ENCODE data around the gene COPB2. TPM values are rescaled to one million over a fixed set of nuclear protein-coding genes. Genes with fewer than 3 reads are reported as not detected.

The COPB2 gene
- total RNA-seq, 4 donors from 2014 or later: 80.0 to 110 (median 87.4) TPM

DNA sequence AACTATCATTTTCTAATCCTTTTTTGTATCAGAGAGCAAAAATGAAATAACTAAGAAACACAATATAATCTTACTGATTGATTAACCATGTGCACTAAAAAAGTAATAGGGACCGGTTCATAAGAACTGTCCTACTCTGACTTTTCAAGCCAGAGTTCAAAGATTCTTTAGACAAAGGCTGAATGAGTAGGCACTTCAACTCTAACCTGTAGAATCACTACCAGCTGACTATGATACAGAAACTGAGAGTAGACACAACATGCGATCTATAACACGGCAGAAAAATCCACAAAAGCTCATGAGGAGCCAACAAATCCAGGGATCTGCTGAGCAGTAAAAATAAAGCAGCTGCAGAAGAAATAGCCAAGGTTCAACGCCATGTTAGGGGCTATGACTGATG is 8.9 kb downstream of the COPB2 start:
- Histone ChIP-seq H3K27ac (no peak overlapping the region), H3K4me3 (no peak overlapping the region), H3K9me3 (no peaks in the 10 kb centered on the region), H3K4me1 (peaks cover 0 to 44% (median 4%) of the 10 kb centered on the region in 3 donors), H3K27me3 (no peaks in the 10 kb centered on the region), H3K36me3 (peaks cover 3 to 69% of the 10 kb centered on the region in 2 donors)
- TF ChIP-seq EP300 (IDR thresholded peaks at IDR 0.05) (no peak), POLR2A (IDR thresholded peaks at IDR 0.05) (no peak), POLR2AphosphoS5 (IDR thresholded peaks at IDR 0.05) (no peak)
- TF ChIP-seq, protein P1, sequence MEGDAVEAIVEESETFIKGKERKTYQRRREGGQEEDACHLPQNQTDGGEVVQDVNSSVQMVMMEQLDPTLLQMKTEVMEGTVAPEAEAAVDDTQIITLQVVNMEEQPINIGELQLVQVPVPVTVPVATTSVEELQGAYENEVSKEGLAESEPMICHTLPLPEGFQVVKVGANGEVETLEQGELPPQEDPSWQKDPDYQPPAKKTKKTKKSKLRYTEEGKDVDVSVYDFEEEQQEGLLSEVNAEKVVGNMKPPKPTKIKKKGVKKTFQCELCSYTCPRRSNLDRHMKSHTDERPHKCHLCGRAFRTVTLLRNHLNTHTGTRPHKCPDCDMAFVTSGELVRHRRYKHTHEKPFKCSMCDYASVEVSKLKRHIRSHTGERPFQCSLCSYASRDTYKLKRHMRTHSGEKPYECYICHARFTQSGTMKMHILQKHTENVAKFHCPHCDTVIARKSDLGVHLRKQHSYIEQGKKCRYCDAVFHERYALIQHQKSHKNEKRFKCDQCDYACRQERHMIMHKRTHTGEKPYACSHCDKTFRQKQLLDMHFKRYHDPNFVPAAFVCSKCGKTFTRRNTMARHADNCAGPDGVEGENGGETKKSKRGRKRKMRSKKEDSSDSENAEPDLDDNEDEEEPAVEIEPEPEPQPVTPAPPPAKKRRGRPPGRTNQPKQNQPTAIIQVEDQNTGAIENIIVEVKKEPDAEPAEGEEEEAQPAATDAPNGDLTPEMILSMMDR (IDR thresholded peaks at IDR 0.05): no peak
- no peak for ATAC-seq
- 87 to 97% methylated on average over 3 to 4 of the region's 4 CpGs for WGBS, 2 donors (ENCODE audit: low coverage in 1 of 2)

DNA sequence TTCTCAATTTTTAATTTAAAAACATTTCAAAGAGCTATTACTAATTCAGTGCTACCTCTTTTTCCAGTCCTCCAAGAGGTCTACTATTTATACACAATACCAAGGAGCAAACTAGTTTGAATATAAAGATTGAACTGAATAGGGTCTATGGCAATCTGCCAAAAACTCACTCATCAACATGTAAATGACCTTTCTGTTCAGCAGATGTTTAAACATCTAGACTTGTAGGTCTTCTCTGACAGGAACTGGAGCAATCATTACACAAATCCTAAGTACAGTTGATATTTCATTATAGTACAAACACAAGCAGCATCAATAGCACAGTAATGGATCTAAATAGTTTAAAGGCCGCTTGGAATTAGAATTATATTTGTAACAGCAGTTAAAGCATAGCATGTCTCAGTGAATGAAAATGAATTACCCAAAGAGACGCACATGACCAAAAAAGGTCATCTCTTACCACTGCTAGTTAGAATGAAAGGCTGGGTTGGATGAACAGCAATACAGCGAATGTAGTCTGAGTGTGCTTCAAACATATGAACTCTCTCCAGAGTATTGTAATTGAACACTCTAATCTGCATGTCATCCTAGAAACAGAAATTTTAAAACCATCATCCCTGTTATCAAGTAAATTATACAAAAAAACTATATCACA is 10.7 kb downstream of the COPB2 start:
- Histone ChIP-seq H3K4me3 (no peak overlapping the region), H3K4me1 (peaks cover 0 to 26% (median 4%) of the 10 kb centered on the region in 3 donors), H3K36me3 (peaks cover 4 to 88% of the 10 kb centered on the region in 2 donors), H3K27ac (peak overlapping the region in 1 of 4 donors; percentile 5), H3K27me3 (no peaks in the 10 kb centered on the region), H3K9me3 (no peaks in the 10 kb centered on the region)
- no peak for ATAC-seq
- 43 to 74% methylated on average over 3 of the region's 3 CpGs for WGBS, 2 donors (ENCODE audit: low coverage in 1 of 2)
- TF ChIP-seq POLR2AphosphoS5 (IDR thresholded peaks at IDR 0.05) (no peak), EP300 (IDR thresholded peaks at IDR 0.05) (no peak), POLR2A (IDR thresholded peaks at IDR 0.05) (no peak)
- TF ChIP-seq, protein P1 (IDR thresholded peaks at IDR 0.05): no peak

DNA sequence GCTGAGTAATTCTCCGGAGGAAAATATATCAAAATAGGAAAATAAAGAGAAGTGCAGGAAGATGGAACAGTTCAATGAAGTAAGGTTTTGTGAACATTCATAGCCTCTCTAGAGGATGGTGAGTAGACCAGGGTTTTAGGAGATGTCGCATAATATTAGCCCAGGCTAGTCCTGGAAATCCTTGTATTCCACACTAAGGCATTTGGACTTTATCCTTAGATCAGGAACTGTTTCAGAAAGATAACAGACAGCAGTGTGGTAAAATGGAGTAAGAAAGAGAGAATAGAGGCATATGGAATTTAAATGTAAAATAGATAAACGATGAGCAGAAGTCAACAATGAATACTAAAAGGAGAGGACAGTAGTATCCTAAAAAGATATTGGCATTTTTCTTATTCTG is 12.1 kb downstream of the COPB2 start:
- Histone ChIP-seq H3K36me3 (peaks cover 9 to 92% of the 10 kb centered on the region in 2 donors), H3K4me3 (no peak overlapping the region), H3K27ac (no peak overlapping the region), H3K9me3 (no peaks in the 10 kb centered on the region), H3K27me3 (no peaks in the 10 kb centered on the region), H3K4me1 (peaks cover 0 to 23% (median 4%) of the 10 kb centered on the region in 3 donors)
- WGBS, 2 donors (ENCODE audit: low coverage in 1 of 2): 85 to 88% methylated on average over 2 to 3 of the region's 3 CpGs
- TF ChIP-seq POLR2A (IDR thresholded peaks at IDR 0.05) (no peak), POLR2AphosphoS5 (IDR thresholded peaks at IDR 0.05) (no peak), EP300 (IDR thresholded peaks at IDR 0.05) (no peak)
- TF ChIP-seq, protein P1 (IDR thresholded peaks at IDR 0.05): no peak
- ATAC-seq: no peak

DNA sequence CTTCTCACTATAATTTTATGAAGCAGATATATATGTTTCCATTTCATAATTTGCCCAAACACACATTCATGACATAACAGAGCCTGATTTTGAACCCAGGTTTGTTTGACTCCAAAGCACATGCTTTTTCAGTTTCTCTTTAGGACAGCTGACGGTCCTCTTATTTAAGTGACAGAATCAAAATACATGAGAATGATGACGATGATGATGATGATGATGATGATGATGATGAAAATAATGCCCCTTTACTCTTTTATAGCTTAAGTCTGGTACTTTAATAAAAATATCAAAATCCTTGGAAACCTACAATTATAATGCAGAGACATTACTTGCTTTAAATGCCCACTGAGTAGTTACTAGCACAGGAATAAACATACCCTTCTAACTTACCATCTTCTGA is 15.3 kb downstream of the COPB2 start:
- H3K27me3 ChIP-seq: no peaks in the 10 kb centered on the region
- H3K27ac ChIP-seq: no peak overlapping the region
- no peak for ATAC-seq
- H3K36me3 ChIP-seq: peaks cover 15 to 100% of the 10 kb centered on the region in 2 donors
- 81 to 83% methylated on average over 2 of the region's 2 CpGs for WGBS, 2 donors (ENCODE audit: low coverage in 1 of 2)
- TF ChIP-seq POLR2A (IDR thresholded peaks at IDR 0.05) (no peak), EP300 (IDR thresholded peaks at IDR 0.05) (no peak)
- peaks cover 0 to 15% (median 4%) of the 10 kb centered on the region in 3 donors for H3K4me1 ChIP-seq
- no peaks in the 10 kb centered on the region for H3K9me3 ChIP-seq
- no peak overlapping the region for H3K4me3 ChIP-seq

DNA sequence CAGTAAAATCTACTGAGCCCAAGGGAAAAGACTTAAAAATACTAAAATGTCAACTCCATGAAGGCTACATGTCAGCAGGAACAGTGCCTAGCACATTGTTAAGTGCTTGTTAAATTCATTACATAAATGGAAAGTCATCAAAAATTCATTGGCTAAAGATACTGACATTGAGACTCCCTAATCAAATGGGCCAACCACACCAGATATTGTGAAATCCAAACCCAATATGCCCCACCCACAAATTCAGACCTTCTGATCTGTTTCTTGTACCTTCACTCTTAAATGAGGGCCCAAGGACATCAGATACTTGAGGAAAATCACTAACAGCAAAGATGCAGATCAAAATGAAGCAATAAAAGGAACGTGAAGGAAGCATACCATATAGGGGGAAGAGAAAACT is 24.9 kb downstream of the COPB2 start:
- WGBS, 2 donors (ENCODE audit: low coverage in 1 of 2): 75 to 100% methylated on average over 1 of the region's 1 CpG
- peaks cover 0 to 15% (median 0%) of the 10 kb centered on the region in 3 donors for H3K4me1 ChIP-seq
- no peak overlapping the region for H3K4me3 ChIP-seq
- ATAC-seq: no peak
- no peaks in the 10 kb centered on the region for H3K9me3 ChIP-seq
- no peaks in the 10 kb centered on the region for H3K27me3 ChIP-seq
- peaks cover 20 to 100% of the 10 kb centered on the region in 2 donors for H3K36me3 ChIP-seq
- TF ChIP-seq POLR2A (IDR thresholded peaks at IDR 0.05) (no peak), POLR2AphosphoS5 (IDR thresholded peaks at IDR 0.05) (no peak), EP300 (IDR thresholded peaks at IDR 0.05) (no peak)
- TF ChIP-seq, protein P1 (IDR thresholded peaks at IDR 0.05): no peak
- no peak overlapping the region for H3K27ac ChIP-seq

Data from gastroesophageal sphincter (tissue), 4 donors.